GM19023 (cell line): Measurements from ENCODE around the gene ADGRD1.
"Not testable (repeated sequence)": the region's sequence is repeated elsewhere in the genome, so short reads cannot be mapped to it uniquely, and the experiment has no call there.

Source experiments
- ATAC-seq: cut with Tn5 transposase; IDR thresholded peaks from one replicate; pipeline ENCODE4 v1.9.1; 2021; ENCODE audit warnings: mild to moderate bottlenecking, moderate library complexity; ENCODE audit not compliant: unreplicated experiment

The ADGRD1 gene

GRCh38 chr12:131067981-131068851 lies 114.5 kb downstream of the ADGRD1 start:
- ATAC-seq = no peak

- ATAC-seq = not testable (repeated sequence)
Measured at GRCh38 chr12:131068926-131069720, 115.4 kb downstream of the ADGRD1 start.

- not testable (repeated sequence) for ATAC-seq
Measured at GRCh38 chr12:131070136-131070535, 116.4 kb downstream of the ADGRD1 start.

GRCh38 chr12:131070668-131071067 lies 117.0 kb downstream of the ADGRD1 start:
- not testable (repeated sequence) for ATAC-seq

- ATAC-seq = not testable (repeated sequence)
Measured at GRCh38 chr12:131071234-131071820, 117.6 kb downstream of the ADGRD1 start.

- ATAC-seq = not testable (repeated sequence)
Measured at GRCh38 chr12:131071950-131072349, 118.2 kb downstream of the ADGRD1 start.

- ATAC-seq = no peak
Measured at GRCh38 chr12:131072451-131073230, 118.9 kb downstream of the ADGRD1 start.

- ATAC-seq = no peak
Measured at GRCh38 chr12:131074221-131075083, 120.7 kb downstream of the ADGRD1 start.

GRCh38 chr12:131075194-131075593 lies 121.5 kb downstream of the ADGRD1 start:
- no peak for ATAC-seq

- no peak for ATAC-seq
Measured at GRCh38 chr12:131075611-131076010, 121.9 kb downstream of the ADGRD1 start.

GRCh38 chr12:131076296-131076695 lies 122.6 kb downstream of the ADGRD1 start:
- ATAC-seq = no peak

- ATAC-seq = no peak
Measured at GRCh38 chr12:131076791-131077747, 123.4 kb downstream of the ADGRD1 start.

- ATAC-seq = no peak
Measured at GRCh38 chr12:131077931-131078391, 124.3 kb downstream of the ADGRD1 start.

GRCh38 chr12:131082290-131083194 lies 128.8 kb downstream of the ADGRD1 start:
- no peak for ATAC-seq

- ATAC-seq = no peak
Measured at GRCh38 chr12:131084341-131085011, 130.8 kb downstream of the ADGRD1 start.

- ATAC-seq = no peak
Measured at GRCh38 chr12:131085125-131085815, 131.6 kb downstream of the ADGRD1 start.
